ENCODE data around the gene ENDOD1. TPM values are rescaled to one million over a fixed set of nuclear protein-coding genes. Genes with fewer than 3 reads are reported as not detected.
A peak's percentile ranks its signal among the peaks of the same experiment; 100 is the strongest.

Gene ENDOD1
- total RNA-seq, 4 donors from 2014 or later: 106 to 210 (median 154) TPM

- no peak for DNase-seq (ENCODE audit: low spot score in 2 of 2)
- H3K27me3 ChIP-seq: peaks cover 0 to under 1% of the 10 kb centered on the region in 2 donors
- 77 to 84% methylated on average over 6 of the region's 6 CpGs for WGBS, 2 donors
- H3K9me3 ChIP-seq: no peaks in the 10 kb centered on the region
- H3K4me3 ChIP-seq: no peak overlapping the region
- H3K27ac ChIP-seq: no peak overlapping the region
- TF ChIP-seq EP300 (IDR thresholded peaks at IDR 0.05): no peak
- no peak for TF ChIP-seq CTCF (IDR thresholded peaks at IDR 0.05)
- no peak for TF ChIP-seq POLR2A (IDR thresholded peaks at IDR 0.05)
- no peaks in the 10 kb centered on the region for H3K36me3 ChIP-seq
- no peaks in the 10 kb centered on the region for H3K4me1 ChIP-seq
These were observed 30.6 kb upstream of the ENDOD1 start for GRCh38 chr11:95059046-95059445.

GRCh38 chr11:95065336-95065735, 24.3 kb upstream of the ENDOD1 start:
- Histone ChIP-seq H3K9me3 (no peaks in the 10 kb centered on the region), H3K4me3 (no peak overlapping the region), H3K27ac (no peak overlapping the region), H3K27me3 (no peaks in the 10 kb centered on the region), H3K36me3 (no peaks in the 10 kb centered on the region), H3K4me1 (peaks cover 0 to 29% (median 8%) of the 10 kb centered on the region in 4 donors)
- WGBS, 2 donors: 80 to 90% methylated on average over 1 of the region's 1 CpG
- DNase-seq (ENCODE audit: low spot score in 2 of 2): no peak
- TF ChIP-seq POLR2A (IDR thresholded peaks at IDR 0.05) (no peak), CTCF (IDR thresholded peaks at IDR 0.05) (no peak), EP300 (IDR thresholded peaks at IDR 0.05) (no peak)

GRCh38 chr11:95066716-95067038, 23.0 kb upstream of the ENDOD1 start, which contains the start of gene SRSF8:
TSS of gene SRSF8 (plus strand) at chr11:95066919. CDS start at chr11:95067227, 308 bp downstream.
- Histone ChIP-seq H3K36me3 (no peaks in the 10 kb centered on the region), H3K9me3 (no peaks in the 10 kb centered on the region), H3K4me1 (peaks cover 0 to 39% (median 8%) of the 10 kb centered on the region in 4 donors), H3K4me3 (peak within 1 kb of the TSS; percentile 63 to 93 (median 82)), H3K27me3 (no peaks in the 10 kb centered on the region), H3K27ac (peak within 1 kb of the TSS; percentile 94 to 99 (median 96))
- TF ChIP-seq EP300 (IDR thresholded peaks at IDR 0.05): no peak
- TF ChIP-seq CTCF (IDR thresholded peaks at IDR 0.05): no peak
- TF ChIP-seq POLR2A (IDR thresholded peaks at IDR 0.05): no peak
- WGBS, 2 donors: 0 to 2% methylated on average over 4 of the region's 4 CpGs
- no peak for DNase-seq (ENCODE audit: low spot score in 2 of 2)

DNA sequence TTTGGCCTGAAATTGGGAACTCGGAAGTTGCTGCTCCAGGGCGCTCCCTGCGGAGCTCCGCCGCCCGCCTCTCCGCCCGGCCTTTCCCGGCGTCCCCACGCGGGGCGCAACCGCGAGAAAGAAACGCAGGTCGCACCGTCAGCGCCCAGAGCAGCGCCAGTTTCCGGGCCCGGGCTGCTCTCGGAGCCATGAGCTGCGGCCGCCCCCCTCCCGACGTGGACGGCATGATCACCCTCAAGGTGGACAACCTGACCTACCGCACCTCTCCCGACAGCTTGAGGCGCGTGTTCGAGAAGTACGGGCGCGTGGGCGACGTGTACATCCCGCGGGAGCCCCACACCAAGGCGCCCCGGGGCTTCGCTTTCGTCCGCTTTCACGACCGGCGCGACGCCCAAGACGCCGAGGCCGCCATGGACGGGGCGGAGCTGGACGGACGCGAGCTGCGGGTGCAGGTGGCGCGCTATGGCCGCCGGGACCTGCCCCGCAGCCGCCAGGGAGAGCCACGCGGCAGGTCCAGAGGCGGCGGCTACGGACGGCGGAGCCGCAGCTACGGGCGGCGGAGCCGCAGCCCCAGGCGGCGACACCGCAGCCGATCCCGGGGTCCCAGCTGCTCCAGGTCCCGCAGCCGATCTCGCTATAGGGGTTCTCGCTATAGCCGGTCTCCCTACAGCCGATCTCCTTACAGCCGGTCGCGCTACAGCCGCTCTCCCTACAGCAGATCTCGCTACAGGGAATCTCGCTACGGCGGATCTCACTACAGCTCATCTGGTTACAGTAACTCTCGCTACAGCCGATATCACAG, 22.4 kb upstream of the ENDOD1 start:
- H3K9me3 ChIP-seq: no peaks in the 10 kb centered on the region
- H3K36me3 ChIP-seq: no peaks in the 10 kb centered on the region
- H3K27me3 ChIP-seq: no peaks in the 10 kb centered on the region
- 0 to 1% methylated on average over 35 to 55 of the region's 98 CpGs for WGBS, 2 donors
- peak overlapping the region; percentile 94 to 99 (median 96) for H3K27ac ChIP-seq
- H3K4me3 ChIP-seq: peak overlapping the region; percentile 63 to 93 (median 82)
- peak; percentile 67 to 73 for DNase-seq (ENCODE audit: low spot score in 2 of 2)
- TF ChIP-seq EP300 (IDR thresholded peaks at IDR 0.05) (peak in 1 of 2 donors; percentile 85), CTCF (IDR thresholded peaks at IDR 0.05) (peak; percentile 63 to 85 (median 66)), POLR2A (IDR thresholded peaks at IDR 0.05) (peak in 1 of 2 donors; percentile 61)
- peaks cover 0 to 39% (median 8%) of the 10 kb centered on the region in 4 donors for H3K4me1 ChIP-seq

DNA sequence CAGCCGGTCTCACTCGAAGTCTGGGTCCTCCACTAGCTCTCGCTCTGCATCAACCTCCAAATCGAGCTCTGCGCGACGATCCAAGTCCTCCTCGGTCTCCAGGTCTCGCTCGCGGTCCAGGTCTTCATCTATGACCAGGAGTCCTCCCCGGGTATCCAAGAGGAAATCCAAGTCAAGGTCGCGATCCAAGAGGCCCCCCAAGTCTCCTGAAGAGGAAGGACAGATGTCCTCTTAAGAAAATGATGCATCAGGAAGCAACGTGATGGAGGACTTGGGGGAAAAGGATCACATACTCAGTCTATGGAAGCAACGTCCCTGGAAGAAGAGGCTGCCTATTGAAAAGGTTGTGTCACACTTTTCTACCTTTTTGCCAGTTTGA, 21.8 kb upstream of the ENDOD1 start:
- H3K4me3 ChIP-seq: peak overlapping the region; percentile 63 to 93 (median 82)
- 0 to 3% methylated on average over 16 of the region's 16 CpGs for WGBS, 2 donors
- H3K27ac ChIP-seq: peak overlapping the region; percentile 94 to 99 (median 96)
- H3K9me3 ChIP-seq: no peaks in the 10 kb centered on the region
- DNase-seq (ENCODE audit: low spot score in 2 of 2): peak in 1 of 2 donors; percentile 41
- H3K36me3 ChIP-seq: no peaks in the 10 kb centered on the region
- H3K27me3 ChIP-seq: no peaks in the 10 kb centered on the region
- TF ChIP-seq CTCF (IDR thresholded peaks at IDR 0.05) (no peak), POLR2A (IDR thresholded peaks at IDR 0.05) (no peak), EP300 (IDR thresholded peaks at IDR 0.05) (no peak)
- H3K4me1 ChIP-seq: peaks cover 0 to 39% (median 8%) of the 10 kb centered on the region in 4 donors
